ENCODE data around the gene MICA.
"Not testable (repeated sequence)": the region's sequence is repeated elsewhere in the genome, so short reads cannot be mapped to it uniquely, and the experiment has no call there.

The MICA gene

GRCh38 chr6:31383149-31383548 is 20.2 kb upstream of the MICA start:
- DNase-seq (ENCODE audit: low spot score): no peak

- no peak for DNase-seq (ENCODE audit: low spot score)
These were observed 18.4 kb upstream of the MICA start for GRCh38 chr6:31385041-31385440.

GRCh38 chr6:31386099-31386498 is 17.3 kb upstream of the MICA start:
- DNase-seq (ENCODE audit: low spot score): no peak

GRCh38 chr6:31386977-31387376 is 16.4 kb upstream of the MICA start:
- DNase-seq (ENCODE audit: low spot score): no peak

GRCh38 chr6:31388916-31389801 is 14.2 kb upstream of the MICA start:
- not testable (repeated sequence) for DNase-seq (ENCODE audit: low spot score)

GRCh38 chr6:31389802-31390132 is 13.6 kb upstream of the MICA start:
- not testable (repeated sequence) for DNase-seq (ENCODE audit: low spot score)

- DNase-seq (ENCODE audit: low spot score): no peak
These were observed 9.5 kb upstream of the MICA start for GRCh38 chr6:31393932-31394331.

- DNase-seq (ENCODE audit: low spot score): no peak
These were observed 9.0 kb upstream of the MICA start for GRCh38 chr6:31394381-31394780.

- DNase-seq (ENCODE audit: low spot score): no peak
These were observed 7.6 kb upstream of the MICA start for GRCh38 chr6:31395832-31396231.

- peak; percentile 80 for DNase-seq (ENCODE audit: low spot score)
These were observed 6.8 kb upstream of the MICA start for GRCh38 chr6:31396422-31397152.

GRCh38 chr6:31397153-31397499 is 6.3 kb upstream of the MICA start:
- DNase-seq (ENCODE audit: low spot score): not testable (repeated sequence)

GRCh38 chr6:31397901-31398525 is 5.4 kb upstream of the MICA start:
- DNase-seq (ENCODE audit: low spot score): no peak

- peak; percentile 76 for DNase-seq (ENCODE audit: low spot score)
These were observed 3.6 kb upstream of the MICA start for GRCh38 chr6:31399589-31400466.

GRCh38 chr6:31400467-31401289 is 2.7 kb upstream of the MICA start:
- DNase-seq (ENCODE audit: low spot score): peak; percentile 18

- DNase-seq (ENCODE audit: low spot score): peak; percentile 26
These were observed 2.0 kb upstream of the MICA start for GRCh38 chr6:31401403-31401802.

- DNase-seq (ENCODE audit: low spot score): no peak
These were observed 792 bp upstream of the MICA start for GRCh38 chr6:31402324-31403282.

- DNase-seq (ENCODE audit: low spot score): not testable (repeated sequence)
These were observed 618 bp downstream of the MICA start for GRCh38 chr6:31404061-31404364.

GRCh38 chr6:31405996-31406395 is 2.6 kb downstream of the MICA start:
- DNase-seq (ENCODE audit: low spot score): no peak

GRCh38 chr6:31407699-31408098 is 4.3 kb downstream of the MICA start:
- DNase-seq (ENCODE audit: low spot score): no peak

- DNase-seq (ENCODE audit: low spot score): no peak
These were observed 9.1 kb downstream of the MICA start for GRCh38 chr6:31412506-31412905.

Data from COLO829 (cell line).